Liver (tissue), 10 donors: Measurements from ENCODE around the gene MED6. TPM values are rescaled to one million over a fixed set of nuclear protein-coding genes. Genes with fewer than 3 reads are reported as not detected.

Experiments
- DNase-seq: peaks from one replicate; pipeline ENCODE4 v3.0.0-alpha.2; 2017; ENCODE audit warnings: low spot score
- H3K27ac ChIP-seq, 2 donors: one replicate each; pipeline ENCODE4 v1.7.0; 2013; ENCODE audit warnings: inconsistent platforms in 2 of 2, low read length in 2 of 2, control low read depth in 1 of 2, low read depth in 1 of 2, mild to moderate bottlenecking in 1 of 2
- H3K27me3 ChIP-seq, 4 donors: one replicate each; pipeline versions ENCODE4 v1.6.1 to v1.7.0; 2013; ENCODE audit warnings: low read length in 3 of 4, inconsistent platforms in 1 of 4, mild to moderate bottlenecking in 1 of 4, moderate library complexity in 1 of 4; ENCODE audit not compliant: control insufficient read depth in 4 of 4, insufficient read depth in 4 of 4
- H3K36me3 ChIP-seq, 4 donors: one replicate each; pipeline versions ENCODE4 v1.6.1 to v1.7.0; 2013; ENCODE audit warnings: low read length in 3 of 4, mild to moderate bottlenecking in 3 of 4, low read depth in 1 of 4, moderate library complexity in 1 of 4; ENCODE audit not compliant: control insufficient read depth in 4 of 4, insufficient read depth in 3 of 4
- H3K4me1 ChIP-seq, 4 donors: one replicate each; pipeline versions ENCODE4 v1.6.1 to v1.7.0; 2013; ENCODE audit warnings: low read length in 3 of 4, mild to moderate bottlenecking in 3 of 4, moderate library complexity in 1 of 4; ENCODE audit not compliant: control insufficient read depth in 4 of 4, insufficient read depth in 4 of 4
- H3K4me3 ChIP-seq, 3 donors: one replicate each; pipeline versions ENCODE4 v1.6.1 to v1.7.0; 2013; ENCODE audit warnings: low read length in 3 of 3, control low read depth in 1 of 3, low read depth in 1 of 3, mild to moderate bottlenecking in 1 of 3
- H3K9ac ChIP-seq, 2 donors: one replicate each; pipeline ENCODE4 v1.7.0; 2013; ENCODE audit warnings: low read length in 2 of 2, mild to moderate bottlenecking in 2 of 2, moderate library complexity in 2 of 2, control low read depth in 1 of 2, low read depth in 1 of 2
- H3K9me3 ChIP-seq, 4 donors: one replicate each; pipeline versions ENCODE4 v1.6.1 to v1.7.0; 2013; ENCODE audit warnings: low read length in 3 of 4; ENCODE audit not compliant: control insufficient read depth in 4 of 4
- EGR1 ChIP-seq, 2 donors: IDR thresholded peaks; 2 replicates each; pipeline ENCODE4 v1.6.1; 2016 to 2018; ENCODE audit warnings: antibody characterized with exemption in 2 of 2, low read depth in 2 of 2
- FOXA1 ChIP-seq: IDR thresholded peaks from 2 replicates; pipeline ENCODE4 v1.6.1; 2016; ENCODE audit warnings: antibody characterized with exemption
- FOXA2 ChIP-seq: IDR thresholded peaks from 2 replicates; pipeline ENCODE4 v1.6.1; 2016; ENCODE audit warnings: antibody characterized with exemption
- GABPA ChIP-seq, 2 donors: IDR thresholded peaks in 1 of 2; conservative IDR thresholded peaks in 1 of 2; 2 replicates each; pipeline ENCODE4 v1.6.1; 2016; ENCODE audit warnings: antibody characterized with exemption in 2 of 2, mild to moderate bottlenecking in 1 of 2, moderate library complexity in 1 of 2
- HNF4A ChIP-seq, 2 donors: conservative IDR thresholded peaks; 2 replicates each; pipeline ENCODE4 v1.6.1; 2016; ENCODE audit warnings: antibody characterized with exemption in 2 of 2, mild to moderate bottlenecking in 2 of 2
- JUND ChIP-seq, 2 donors: IDR thresholded peaks; 2 replicates each; pipeline ENCODE4 v1.6.1; 2016; ENCODE audit warnings: antibody characterized with exemption in 2 of 2
- NR2F2 ChIP-seq: IDR thresholded peaks from 2 replicates; pipeline ENCODE4 v1.6.1; 2016; ENCODE audit warnings: antibody characterized with exemption
- RAD21 ChIP-seq, 2 donors: IDR thresholded peaks; 2 replicates each; pipeline ENCODE4 v1.6.1; 2016; ENCODE audit warnings: antibody characterized with exemption in 2 of 2, mild to moderate bottlenecking in 2 of 2
- RXRA ChIP-seq, 2 donors: IDR thresholded peaks; 2 replicates each; pipeline ENCODE4 v1.6.1; 2017 to 2018; ENCODE audit warnings: antibody characterized with exemption in 2 of 2, mild to moderate bottlenecking in 1 of 2
- TAF1 ChIP-seq: conservative IDR thresholded peaks from 2 replicates; pipeline ENCODE4 v1.6.1; 2016; ENCODE audit warnings: antibody characterized with exemption, mild to moderate bottlenecking
- YY1 ChIP-seq: IDR thresholded peaks from 2 replicates; pipeline ENCODE4 v1.6.1; 2016; ENCODE audit warnings: antibody characterized with exemption, mild to moderate bottlenecking
- polyA plus RNA-seq, 2 donors: library from polyadenylated mRNA; stranded (reverse) in 1 of 2; unstranded in 1 of 2; fragments of 200-250 nt in 1 of 2; fragments of >200 nt in 1 of 2; fragmentation: Nextera tagmentation in 1 of 2; extraction: Ambion mirVana in 1 of 2; gene quantifications; one replicate each; pipeline versions ENCODE4 v1.2.1 to v1.2.3, GENCODE V29; 2013 to 2015
- small RNA-seq: library from RNA; depleted of rRNA; stranded (forward); fragments of <200 nt; gene quantifications from one replicate; pipeline ENCODE3, GENCODE V24; 2014
- total RNA-seq, 2 donors: library from RNA; depleted of rRNA; stranded (reverse); fragments of >200 nt; gene quantifications; one replicate each; pipeline ENCODE4 v1.2.3, GENCODE V29; 2014
- TF ChIP-seq, protein P1 (sequence below): IDR thresholded peaks from 2 replicates; pipeline ENCODE4 v1.6.1; 2016; ENCODE audit warnings: antibody characterized with exemption, mild to moderate bottlenecking
- TF ChIP-seq, protein P2 (sequence below): IDR thresholded peaks from 2 replicates; pipeline ENCODE4 v1.6.1; 2016; ENCODE audit warnings: antibody characterized with exemption
- TF ChIP-seq, protein P3 (sequence below): IDR thresholded peaks from 2 replicates; pipeline ENCODE4 v1.6.1; 2016; ENCODE audit warnings: antibody characterized with exemption
- TF ChIP-seq, protein P4 (sequence below): fragments of 150-350 bp; IDR thresholded peaks from 2 replicates; pipeline ENCODE4 v1.5.1; 2017; ENCODE audit warnings: improper control_type of control experiment, low read depth, low read length; ENCODE audit not compliant: missing input control
- donor health status: healthy.
- donor health status: healthy.
- donor health status: healthy.
- donor health status: healthy.
- donor health status: healthy.

MED6 gene
- total and polyA plus RNA-seq, 4 donors: 10.4 to 21.3 (median 15.2) TPM

DNA sequence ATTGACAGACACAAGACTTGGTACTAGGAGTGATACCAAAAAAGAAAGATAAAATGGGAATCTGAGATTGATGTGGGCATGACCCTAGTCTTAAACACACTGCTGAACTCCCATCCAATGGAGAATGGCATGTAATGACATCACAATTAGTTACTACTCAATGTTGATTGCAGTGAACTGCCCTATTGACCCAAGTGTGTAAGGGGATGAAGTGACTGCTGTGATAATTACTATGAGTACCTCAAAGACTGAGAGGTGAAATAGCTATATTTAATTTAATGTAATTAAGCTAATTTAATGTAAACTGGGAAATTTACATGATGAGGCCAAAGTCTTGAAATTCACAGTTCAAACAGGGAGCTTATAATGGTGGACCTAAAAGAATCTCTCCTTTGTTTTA is 65.6 kb downstream of the MED6 start, which contains the start of gene ADAM20:
ADAM20 (minus strand) TSS at position 101 of the 400 bp plus-strand sequence. CDS start 10,247 bp downstream, outside the sequence.
- H3K9me3 ChIP-seq: peaks cover 0 to 2% (median 0%) of the 10 kb centered on the region in 4 donors
- no peak within 1 kb of the TSS for H3K4me3 ChIP-seq
- H3K4me1 ChIP-seq: no peaks in the 10 kb centered on the region
- no peak within 1 kb of the TSS for H3K9ac ChIP-seq
- TF ChIP-seq GABPA (IDR thresholded peaks at IDR 0.05 in 1 of 2, conservative IDR thresholded peaks at IDR 0.05 in 1 of 2): no peak
- TF ChIP-seq, protein P1, sequence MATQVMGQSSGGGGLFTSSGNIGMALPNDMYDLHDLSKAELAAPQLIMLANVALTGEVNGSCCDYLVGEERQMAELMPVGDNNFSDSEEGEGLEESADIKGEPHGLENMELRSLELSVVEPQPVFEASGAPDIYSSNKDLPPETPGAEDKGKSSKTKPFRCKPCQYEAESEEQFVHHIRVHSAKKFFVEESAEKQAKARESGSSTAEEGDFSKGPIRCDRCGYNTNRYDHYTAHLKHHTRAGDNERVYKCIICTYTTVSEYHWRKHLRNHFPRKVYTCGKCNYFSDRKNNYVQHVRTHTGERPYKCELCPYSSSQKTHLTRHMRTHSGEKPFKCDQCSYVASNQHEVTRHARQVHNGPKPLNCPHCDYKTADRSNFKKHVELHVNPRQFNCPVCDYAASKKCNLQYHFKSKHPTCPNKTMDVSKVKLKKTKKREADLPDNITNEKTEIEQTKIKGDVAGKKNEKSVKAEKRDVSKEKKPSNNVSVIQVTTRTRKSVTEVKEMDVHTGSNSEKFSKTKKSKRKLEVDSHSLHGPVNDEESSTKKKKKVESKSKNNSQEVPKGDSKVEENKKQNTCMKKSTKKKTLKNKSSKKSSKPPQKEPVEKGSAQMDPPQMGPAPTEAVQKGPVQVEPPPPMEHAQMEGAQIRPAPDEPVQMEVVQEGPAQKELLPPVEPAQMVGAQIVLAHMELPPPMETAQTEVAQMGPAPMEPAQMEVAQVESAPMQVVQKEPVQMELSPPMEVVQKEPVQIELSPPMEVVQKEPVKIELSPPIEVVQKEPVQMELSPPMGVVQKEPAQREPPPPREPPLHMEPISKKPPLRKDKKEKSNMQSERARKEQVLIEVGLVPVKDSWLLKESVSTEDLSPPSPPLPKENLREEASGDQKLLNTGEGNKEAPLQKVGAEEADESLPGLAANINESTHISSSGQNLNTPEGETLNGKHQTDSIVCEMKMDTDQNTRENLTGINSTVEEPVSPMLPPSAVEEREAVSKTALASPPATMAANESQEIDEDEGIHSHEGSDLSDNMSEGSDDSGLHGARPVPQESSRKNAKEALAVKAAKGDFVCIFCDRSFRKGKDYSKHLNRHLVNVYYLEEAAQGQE: no peak
- TF ChIP-seq YY1: no peak
- TF ChIP-seq RXRA (IDR thresholded peaks at IDR 0.05): no peak
- TF ChIP-seq FOXA1: no peak
- TF ChIP-seq RAD21 (IDR thresholded peaks at IDR 0.05): no peak
- TF ChIP-seq, protein P2, sequence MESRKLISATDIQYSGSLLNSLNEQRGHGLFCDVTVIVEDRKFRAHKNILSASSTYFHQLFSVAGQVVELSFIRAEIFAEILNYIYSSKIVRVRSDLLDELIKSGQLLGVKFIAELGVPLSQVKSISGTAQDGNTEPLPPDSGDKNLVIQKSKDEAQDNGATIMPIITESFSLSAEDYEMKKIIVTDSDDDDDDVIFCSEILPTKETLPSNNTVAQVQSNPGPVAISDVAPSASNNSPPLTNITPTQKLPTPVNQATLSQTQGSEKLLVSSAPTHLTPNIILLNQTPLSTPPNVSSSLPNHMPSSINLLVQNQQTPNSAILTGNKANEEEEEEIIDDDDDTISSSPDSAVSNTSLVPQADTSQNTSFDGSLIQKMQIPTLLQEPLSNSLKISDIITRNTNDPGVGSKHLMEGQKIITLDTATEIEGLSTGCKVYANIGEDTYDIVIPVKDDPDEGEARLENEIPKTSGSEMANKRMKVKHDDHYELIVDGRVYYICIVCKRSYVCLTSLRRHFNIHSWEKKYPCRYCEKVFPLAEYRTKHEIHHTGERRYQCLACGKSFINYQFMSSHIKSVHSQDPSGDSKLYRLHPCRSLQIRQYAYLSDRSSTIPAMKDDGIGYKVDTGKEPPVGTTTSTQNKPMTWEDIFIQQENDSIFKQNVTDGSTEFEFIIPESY: no peak
- no peak for TF ChIP-seq FOXA2
- no peak for TF ChIP-seq NR2F2
- no peak for TF ChIP-seq EGR1 (IDR thresholded peaks at IDR 0.05; ENCODE audit: low read depth in 2 of 2)
- TF ChIP-seq, protein P3, sequence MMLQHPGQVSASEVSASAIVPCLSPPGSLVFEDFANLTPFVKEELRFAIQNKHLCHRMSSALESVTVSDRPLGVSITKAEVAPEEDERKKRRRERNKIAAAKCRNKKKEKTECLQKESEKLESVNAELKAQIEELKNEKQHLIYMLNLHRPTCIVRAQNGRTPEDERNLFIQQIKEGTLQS: no peak
- TF ChIP-seq HNF4A (conservative IDR thresholded peaks at IDR 0.05): no peak
- TF ChIP-seq TAF1: no peak
- TF ChIP-seq, protein P4, sequence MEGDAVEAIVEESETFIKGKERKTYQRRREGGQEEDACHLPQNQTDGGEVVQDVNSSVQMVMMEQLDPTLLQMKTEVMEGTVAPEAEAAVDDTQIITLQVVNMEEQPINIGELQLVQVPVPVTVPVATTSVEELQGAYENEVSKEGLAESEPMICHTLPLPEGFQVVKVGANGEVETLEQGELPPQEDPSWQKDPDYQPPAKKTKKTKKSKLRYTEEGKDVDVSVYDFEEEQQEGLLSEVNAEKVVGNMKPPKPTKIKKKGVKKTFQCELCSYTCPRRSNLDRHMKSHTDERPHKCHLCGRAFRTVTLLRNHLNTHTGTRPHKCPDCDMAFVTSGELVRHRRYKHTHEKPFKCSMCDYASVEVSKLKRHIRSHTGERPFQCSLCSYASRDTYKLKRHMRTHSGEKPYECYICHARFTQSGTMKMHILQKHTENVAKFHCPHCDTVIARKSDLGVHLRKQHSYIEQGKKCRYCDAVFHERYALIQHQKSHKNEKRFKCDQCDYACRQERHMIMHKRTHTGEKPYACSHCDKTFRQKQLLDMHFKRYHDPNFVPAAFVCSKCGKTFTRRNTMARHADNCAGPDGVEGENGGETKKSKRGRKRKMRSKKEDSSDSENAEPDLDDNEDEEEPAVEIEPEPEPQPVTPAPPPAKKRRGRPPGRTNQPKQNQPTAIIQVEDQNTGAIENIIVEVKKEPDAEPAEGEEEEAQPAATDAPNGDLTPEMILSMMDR: no peak
- no peak for TF ChIP-seq JUND (IDR thresholded peaks at IDR 0.05)
- no peaks in the 10 kb centered on the region for H3K27me3 ChIP-seq
- no peak within 1 kb of the TSS for H3K27ac ChIP-seq
- peaks cover 0 to 6% (median 0%) of the 10 kb centered on the region in 4 donors for H3K36me3 ChIP-seq
- DNase-seq: no peak

Small RNAs within 50 kb of the gene (small RNA-seq; reads per million reads assigned to genes)
- gene RN7SL77P: not detected

Other genes starting within 250 kb of the MED6 start
- 10 to 100 TPM; 10.3 to 13.3 TPM for gene COX16, start 241.0 kb downstream of the MED6 start, total RNA-seq
- gene COX16, start 241.0 kb downstream of the MED6 start, polyA plus RNA-seq: 10 to 100 TPM; 21.2 to 77.0 TPM
- 10 to 100 TPM; 12.4 to 22.0 TPM for gene SYNJ2BP, start 183.6 kb downstream of the MED6 start, total RNA-seq
- gene SYNJ2BP, start 183.6 kb downstream of the MED6 start, polyA plus RNA-seq: 10 to 100 TPM in 1 of 2 donors, 1 to 10 TPM in 1; 8.8 to 27.1 TPM
- gene ADAM21, start 148.5 kb downstream of the MED6 start, total RNA-seq: not detected
- under 1 TPM; 0.02 to 0.17 TPM for gene ADAM21, start 148.5 kb downstream of the MED6 start, polyA plus RNA-seq
- 1 to 10 TPM in 1 of 2 donors, under 1 TPM in 1; 0.28 to 2.6 TPM for gene ADAM20, start 65.7 kb downstream of the MED6 start, total RNA-seq
- gene ADAM20, start 65.7 kb downstream of the MED6 start, polyA plus RNA-seq: under 1 TPM; 0.01 to 0.06 TPM
- gene TTC9, start 41.3 kb upstream of the MED6 start, total RNA-seq: under 1 TPM; 0.09 to 0.59 TPM
- gene TTC9, start 41.3 kb upstream of the MED6 start, polyA plus RNA-seq: under 1 TPM; 0.31 to 0.98 TPM
- 1 to 10 TPM in 1 of 2 donors, under 1 TPM in 1; 0.65 to 5.2 TPM for gene MAP3K9, start 208.9 kb upstream of the MED6 start, total RNA-seq
- gene MAP3K9, start 208.9 kb upstream of the MED6 start, polyA plus RNA-seq: under 1 TPM; 0.78 to 0.82 TPM